KMS-11 (cell line): ENCODE data around the gene XRCC6.

Source experiments
- H2AFZ ChIP-seq: fragments of 200-600 bp; sonication (generic); 2 replicates; pipeline ENCODE4 v1.6.1; 2016; ENCODE audit warnings: antibody characterized with exemption, mixed run types, low read depth
- H3K27ac ChIP-seq: fragments of 200-600 bp; sonication (generic); 2 replicates; pipeline ENCODE4 v1.6.1; 2016; ENCODE audit warnings: mild to moderate bottlenecking, mixed run types
- H3K27me3 ChIP-seq: fragments of 200-600 bp; sonication (generic); 2 replicates; pipeline ENCODE4 v1.6.1; 2017; ENCODE audit warnings: mild to moderate bottlenecking, low read depth, mixed run types, moderate library complexity; ENCODE audit not compliant: insufficient read depth
- H3K36me3 ChIP-seq: fragments of 200-600 bp; sonication (generic); 2 replicates; pipeline ENCODE4 v1.6.1; 2017; ENCODE audit warnings: mild to moderate bottlenecking, mixed run types; ENCODE audit not compliant: insufficient read depth
- H3K4me1 ChIP-seq: fragments of 200-600 bp; sonication (generic); 2 replicates; pipeline ENCODE4 v1.6.1; 2016; ENCODE audit warnings: mild to moderate bottlenecking, low read depth, mixed run types; ENCODE audit not compliant: poor library complexity, severe bottlenecking
- H3K4me2 ChIP-seq: fragments of 200-600 bp; sonication (generic); 2 replicates; pipeline ENCODE4 v1.7.0; 2016; ENCODE audit warnings: mild to moderate bottlenecking, mixed run types
- H3K4me3 ChIP-seq: fragments of 200-600 bp; sonication (generic); IDR thresholded peaks from 2 replicates; pipeline ENCODE4 v1.6.1; 2017; ENCODE audit warnings: low read depth, low read length, mixed read lengths; ENCODE audit not compliant: insufficient read depth
- H3K79me2 ChIP-seq: fragments of 200-600 bp; sonication (generic); 2 replicates; pipeline ENCODE4 v1.6.1; 2016; ENCODE audit warnings: low read depth, mixed run types; ENCODE audit not compliant: insufficient read depth
- H3K9ac ChIP-seq: fragments of 200-600 bp; sonication (generic); 2 replicates; pipeline ENCODE4 v1.6.1; 2016; ENCODE audit warnings: mild to moderate bottlenecking, mixed run types
- H4K20me1 ChIP-seq: fragments of 200-600 bp; sonication (generic); 2 replicates; pipeline ENCODE4 v1.6.1; 2016; ENCODE audit warnings: mild to moderate bottlenecking, mixed run types; ENCODE audit not compliant: insufficient read depth
- CTCF ChIP-seq: fragments of 200-600 bp; sonication (generic); conservative IDR thresholded peaks from 2 replicates; pipeline ENCODE4 v1.6.1; 2017; ENCODE audit warnings: low read depth, mild to moderate bottlenecking, antibody characterized with exemption, low read length, moderate library complexity, mixed read lengths

Gene XRCC6

GRCh38 chr22:41702763-41703162 is 81.7 kb downstream of the XRCC6 start:
- no peaks in the 10 kb centered on the region for H3K4me1 ChIP-seq
- no peaks in the 10 kb centered on the region for H3K79me2 ChIP-seq
- H3K4me2 ChIP-seq: no peak overlapping the region
- no peaks in the 10 kb centered on the region for H3K27me3 ChIP-seq
- no peaks in the 10 kb centered on the region for H4K20me1 ChIP-seq
- no peak overlapping the region for H3K4me3 ChIP-seq
- no peaks in the 10 kb centered on the region for H3K36me3 ChIP-seq
- no peak for TF ChIP-seq CTCF
- no peak overlapping the region for H3K9ac ChIP-seq
- no peak overlapping the region for H2AFZ ChIP-seq
- H3K27ac ChIP-seq: no peak overlapping the region

- TF ChIP-seq CTCF: no peak
- Histone ChIP-seq H3K27ac (no peak overlapping the region), H3K27me3 (no peaks in the 10 kb centered on the region)
Observed at GRCh38 chr22:41709341-41709740, 88.2 kb downstream of the XRCC6 start.

GRCh38 chr22:41713004-41713403 is 91.9 kb downstream of the XRCC6 start:
- TF ChIP-seq CTCF: no peak
- H3K27ac ChIP-seq: no peak overlapping the region
- H3K9ac ChIP-seq: no peak overlapping the region
- H3K4me1 ChIP-seq: peaks cover 19% of the 10 kb centered on the region
- no peaks in the 10 kb centered on the region for H3K79me2 ChIP-seq
- H3K27me3 ChIP-seq: no peaks in the 10 kb centered on the region
- no peak overlapping the region for H2AFZ ChIP-seq
- no peak overlapping the region for H3K4me2 ChIP-seq
- H3K4me3 ChIP-seq: no peak overlapping the region
- H3K36me3 ChIP-seq: no peaks in the 10 kb centered on the region
- H4K20me1 ChIP-seq: no peaks in the 10 kb centered on the region

More at GRCh38 chr22:41709341-41709740, 88.2 kb downstream of the XRCC6 start:
- H3K4me3 ChIP-seq: no peak overlapping the region
- H3K9ac ChIP-seq: no peak overlapping the region
- no peaks in the 10 kb centered on the region for H3K79me2 ChIP-seq
- H3K4me1 ChIP-seq: peaks cover 19% of the 10 kb centered on the region
- no peaks in the 10 kb centered on the region for H4K20me1 ChIP-seq
- H3K36me3 ChIP-seq: no peaks in the 10 kb centered on the region
- H2AFZ ChIP-seq: no peak overlapping the region
- no peak overlapping the region; the same call in 1 of the 2 replicates for H3K4me2 ChIP-seq
